Epithelial cell of esophagus (primary cell): ENCODE measurements around the gene TBC1D10A.

Experiments
- DNase-seq: peaks from one replicate; pipeline ENCODE4 v3.0.0; 2010; ENCODE audit warnings: low read depth
- H3K4me3 ChIP-seq: 2 replicates; pipeline ENCODE4 v1.5.1; 2011; ENCODE audit warnings: mild to moderate bottlenecking, low read length, control low read depth
- TF ChIP-seq, protein P1 (sequence below): IDR thresholded peaks from 2 replicates; pipeline ENCODE4 v1.5.1; 2011; ENCODE audit warnings: low read depth, mild to moderate bottlenecking, low read length, control low read depth, inconsistent platforms; ENCODE audit not compliant: insufficient read depth; ENCODE audit errors: missing control alignments

The TBC1D10A gene

DNA sequence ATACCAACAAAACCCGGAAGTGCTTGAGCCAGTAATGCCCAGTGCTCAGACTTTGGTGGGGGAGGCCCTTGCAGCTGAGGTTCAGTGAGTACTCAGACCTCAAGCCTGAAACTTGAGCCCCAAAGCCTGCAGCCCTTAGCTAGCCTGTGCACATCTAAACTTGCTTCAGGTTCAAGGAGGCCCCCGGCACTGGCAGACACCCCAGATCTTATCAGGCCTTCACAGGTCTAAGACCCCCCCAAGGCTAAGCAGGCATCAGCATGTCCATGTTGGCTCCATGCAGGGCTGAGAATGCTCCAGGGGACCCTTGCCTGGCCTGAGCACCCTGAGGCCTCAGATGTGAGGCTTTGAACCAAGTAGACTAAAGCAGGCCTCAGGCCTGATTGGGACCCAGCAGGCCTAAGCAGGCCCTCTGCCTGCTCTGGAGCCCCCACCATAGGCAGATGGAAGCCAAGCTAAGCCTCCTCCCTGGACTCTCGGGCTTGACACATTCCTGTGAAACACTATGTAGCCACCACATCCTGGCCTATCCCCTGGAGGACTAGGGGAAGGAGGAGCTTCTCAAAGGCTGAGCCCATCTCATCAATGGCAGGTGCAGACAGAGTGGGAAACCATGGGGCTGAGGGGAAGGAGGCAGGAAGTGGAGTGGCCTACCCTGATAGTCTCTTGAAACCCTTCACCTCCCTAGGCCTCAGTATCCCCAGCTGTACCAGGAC is 36.2 kb downstream of the TBC1D10A start:
- no peak overlapping the region for H3K4me3 ChIP-seq
- DNase-seq, result peak; percentile 73
- TF ChIP-seq, protein P1, sequence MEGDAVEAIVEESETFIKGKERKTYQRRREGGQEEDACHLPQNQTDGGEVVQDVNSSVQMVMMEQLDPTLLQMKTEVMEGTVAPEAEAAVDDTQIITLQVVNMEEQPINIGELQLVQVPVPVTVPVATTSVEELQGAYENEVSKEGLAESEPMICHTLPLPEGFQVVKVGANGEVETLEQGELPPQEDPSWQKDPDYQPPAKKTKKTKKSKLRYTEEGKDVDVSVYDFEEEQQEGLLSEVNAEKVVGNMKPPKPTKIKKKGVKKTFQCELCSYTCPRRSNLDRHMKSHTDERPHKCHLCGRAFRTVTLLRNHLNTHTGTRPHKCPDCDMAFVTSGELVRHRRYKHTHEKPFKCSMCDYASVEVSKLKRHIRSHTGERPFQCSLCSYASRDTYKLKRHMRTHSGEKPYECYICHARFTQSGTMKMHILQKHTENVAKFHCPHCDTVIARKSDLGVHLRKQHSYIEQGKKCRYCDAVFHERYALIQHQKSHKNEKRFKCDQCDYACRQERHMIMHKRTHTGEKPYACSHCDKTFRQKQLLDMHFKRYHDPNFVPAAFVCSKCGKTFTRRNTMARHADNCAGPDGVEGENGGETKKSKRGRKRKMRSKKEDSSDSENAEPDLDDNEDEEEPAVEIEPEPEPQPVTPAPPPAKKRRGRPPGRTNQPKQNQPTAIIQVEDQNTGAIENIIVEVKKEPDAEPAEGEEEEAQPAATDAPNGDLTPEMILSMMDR, result no peak

DNA sequence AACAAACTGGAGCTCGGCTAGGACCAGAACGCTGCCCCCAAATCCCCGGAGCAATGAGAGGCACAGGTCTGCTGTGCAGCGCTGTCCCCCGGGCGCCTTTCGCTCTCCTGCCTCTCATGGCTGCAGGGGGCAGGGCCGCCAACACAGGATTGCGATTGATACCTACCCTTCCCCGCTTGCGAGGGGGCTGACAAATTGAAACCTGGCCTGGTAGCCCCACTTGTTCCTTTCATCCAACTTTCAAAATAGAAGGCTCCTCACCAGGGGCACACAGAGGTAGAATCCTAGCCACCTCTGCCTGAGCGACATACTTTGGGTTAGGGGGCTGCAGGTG is 36.8 kb downstream of the TBC1D10A start:
- no peak for DNase-seq
- TF ChIP-seq, protein P1, result no peak
- peak overlapping the region; percentile 75 for H3K4me3 ChIP-seq

DNA sequence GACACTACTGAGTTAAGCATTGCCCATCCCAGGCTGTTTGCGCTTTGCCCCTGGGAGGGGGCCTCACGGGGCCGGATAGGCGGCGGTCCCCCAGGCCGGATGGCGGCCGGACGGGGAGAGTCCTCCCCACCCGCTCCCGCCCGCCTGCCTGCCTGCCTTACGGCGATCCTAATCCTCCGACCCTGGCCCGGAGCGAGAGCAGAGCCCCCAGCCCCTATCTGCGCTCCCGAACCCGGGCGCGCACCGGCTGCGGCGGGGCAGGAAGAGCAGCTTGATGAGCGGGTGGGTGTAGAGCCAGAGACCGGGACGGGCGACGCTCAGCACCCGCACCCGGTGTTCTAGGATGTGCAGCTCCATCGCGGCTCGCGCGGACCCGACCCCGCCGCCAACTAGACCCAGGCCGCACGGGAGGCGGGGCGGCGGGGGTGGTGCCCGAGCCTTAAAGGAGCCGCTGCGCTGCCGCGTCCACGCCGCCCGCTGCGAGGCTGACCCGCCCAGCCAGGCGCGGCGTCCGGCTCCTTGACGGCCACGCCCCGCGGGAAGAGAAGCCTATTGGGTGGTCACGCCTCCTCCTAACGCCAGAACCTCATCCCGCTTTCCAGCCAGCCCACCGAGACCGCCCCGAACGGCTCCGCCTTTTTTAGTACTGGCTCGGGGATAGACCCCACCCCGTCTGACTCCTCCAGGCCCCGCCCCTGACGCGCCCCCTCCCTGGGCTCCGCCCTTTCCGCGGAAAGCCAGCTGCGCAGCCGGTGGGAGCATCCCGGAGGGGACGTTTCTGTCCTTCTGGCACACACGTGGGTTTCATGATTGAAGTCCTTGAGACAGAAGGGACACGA is 37.4 kb downstream of the TBC1D10A start, which contains the start of gene CASTOR1:
TSS of gene CASTOR1 (minus strand) at position 365 of the 839 bp plus-strand sequence. CDS start at position 357, 8 bp downstream.
- TF ChIP-seq, protein P1, result no peak
- H3K4me3 ChIP-seq, result peak within 1 kb of the TSS; percentile 75
- DNase-seq, result peak; percentile 99

DNA sequence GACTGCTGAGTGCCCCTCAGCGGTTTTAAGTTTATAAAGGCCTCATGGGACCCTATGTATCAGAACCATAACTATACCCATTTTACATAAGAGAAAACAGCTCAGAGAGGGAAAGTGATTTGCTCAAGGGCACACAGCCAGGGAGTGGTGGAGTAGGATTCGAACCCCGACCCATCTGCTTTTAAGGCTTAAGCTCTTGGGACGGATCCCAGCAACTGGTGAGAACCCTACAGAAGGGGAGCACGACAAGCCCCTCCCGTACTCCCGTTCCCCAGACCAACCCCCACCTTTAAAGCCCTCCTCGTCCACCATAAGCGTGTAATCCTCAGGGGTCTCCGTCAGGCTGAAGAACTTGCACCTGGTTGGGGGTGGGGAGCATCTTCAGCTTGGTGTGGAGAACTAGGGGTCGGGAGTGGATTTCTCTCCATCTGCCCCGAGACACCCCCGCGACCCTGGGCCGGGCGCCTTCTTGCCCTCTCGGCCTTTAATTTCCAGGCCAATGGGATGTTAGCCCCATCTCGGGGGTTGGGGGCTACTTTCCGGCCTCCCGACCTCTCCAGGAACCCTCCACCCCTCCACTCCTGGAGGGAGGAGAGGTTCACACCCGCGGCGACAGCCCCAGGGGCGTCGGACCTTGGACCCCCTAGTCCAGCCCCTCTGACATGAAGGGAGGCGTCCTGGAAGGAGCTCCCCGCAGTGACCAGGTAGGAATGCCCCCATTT is 38.2 kb downstream of the TBC1D10A start:
- peak overlapping the region; percentile 75 for H3K4me3 ChIP-seq
- DNase-seq, result no peak
- TF ChIP-seq, protein P1, result no peak

DNA sequence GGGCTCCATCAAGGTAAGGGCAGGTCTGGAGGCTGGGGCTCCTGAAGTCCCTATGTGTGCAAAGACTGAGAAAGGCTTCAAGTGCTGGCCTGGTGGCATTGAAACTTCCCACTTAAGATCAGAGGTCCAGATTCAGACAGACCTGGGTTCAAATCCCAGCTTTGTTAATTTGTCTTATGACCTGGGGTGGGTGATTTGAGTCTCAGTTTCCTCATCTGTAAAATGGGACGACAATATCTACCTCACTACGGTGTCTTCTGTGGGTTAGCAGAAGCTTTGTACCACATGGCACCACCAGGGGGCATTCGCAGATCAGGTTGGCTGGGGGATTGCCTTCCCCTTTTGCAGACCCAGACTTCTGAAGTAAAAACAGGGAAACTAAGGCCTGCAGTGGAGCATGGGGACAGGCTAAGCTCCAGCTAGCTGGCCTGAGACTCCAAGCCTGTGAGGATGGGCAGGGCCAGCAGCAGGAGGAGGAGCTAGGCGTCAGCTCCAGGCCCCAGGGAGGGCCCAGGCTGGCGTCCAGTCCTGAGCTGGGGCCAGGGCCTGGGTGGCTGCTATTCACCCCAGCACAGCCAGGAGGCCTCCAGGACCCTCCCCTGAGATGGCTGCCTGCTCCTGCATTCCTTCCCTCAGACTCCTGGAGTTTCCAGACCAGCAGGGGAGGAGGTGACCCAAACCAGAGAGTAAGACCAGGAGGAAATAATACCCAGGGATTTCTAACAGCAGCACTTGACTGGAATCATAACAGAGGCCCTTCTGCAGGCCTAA is 38.9 kb downstream of the TBC1D10A start:
- DNase-seq, result peak; percentile 88
- TF ChIP-seq, protein P1, result peak; percentile 79
- H3K4me3 ChIP-seq, result peak overlapping the region; percentile 75
